Motor neuron (in vitro differentiated cells): ENCODE measurements around the gene CCDC197. TPM values are rescaled to one million over a fixed set of nuclear protein-coding genes. Genes with fewer than 3 reads are reported as not detected.

Experiments used
- ATAC-seq, 8 experiments: fragments of 200-7000 bp; cut with Tn5 transposase; replicated peaks in 6 of 8; 2 replicates each; pipeline ENCODE4 v1.8.0; 2021; ENCODE audit warnings: mild to moderate bottlenecking in 8 of 8, moderate library complexity in 8 of 8
- H3K27ac ChIP-seq, 2 donors: fragments of 250-450 bp; sonication (Bioruptor Pico); 2 replicates each; pipeline ENCODE4 v1.9.0; 2021; ENCODE audit warnings: antibody characterized with exemption in 2 of 2, mild to moderate bottlenecking in 2 of 2, moderate library complexity in 1 of 2
- H3K4me1 ChIP-seq, 2 donors: fragments of 250-450 bp; sonication (Bioruptor Pico); replicated peaks in 1 of 2; 2 replicates each; pipeline ENCODE4 v1.6.1; 2021; ENCODE audit warnings: antibody characterized with exemption in 2 of 2, mild to moderate bottlenecking in 2 of 2, moderate library complexity in 1 of 2
- H3K4me3 ChIP-seq, 5 donors: fragments of 250-450 bp; sonication (Bioruptor Pico); 2 replicates each; pipeline ENCODE4 v1.9.0; 2021; ENCODE audit warnings: antibody characterized with exemption in 5 of 5, mild to moderate bottlenecking in 5 of 5, moderate library complexity in 4 of 5
- WGBS, 10 experiments: fragments of 450-650 bp; shearing (Covaris generic); methylation state at CpG; one replicate each; pipeline ENCODE4 v1.0.0; 2022; 5-methylcytosine and 5-hydroxymethylcytosine counted together
- in situ Hi-C, 9 experiments: fragments of 400-800 bp; cut with MboI; loops; one replicate each; pipeline ENCODE4 v1.15.0; 2021; ENCODE audit warnings: low sequenced_read_pairs in 9 of 9, low pct_unique_long_range_greater_than_20kb in 2 of 9; ENCODE audit not compliant: unreplicated experiment in 9 of 9
- total RNA-seq, 8 experiments: library from RNA; unstranded; fragments of 300-600 nt; gene quantifications; 2 replicates each; pipeline versions ENCODE4 v1.2.3 to v1.2.4, GENCODE V29; 2022

CCDC197 gene
- total RNA-seq, 8 experiments from 2014 or later = 0.08 to 0.66 TPM; not detected in 6

GRCh38 chr14:94048691-94049624, 51.9 kb downstream of the CCDC197 start:
- Histone ChIP-seq H3K27ac (peak overlapping the region; percentile 15 to 25), H3K4me1 (peaks cover 14 to 34% of the 10 kb centered on the region in 2 donors), H3K4me3 (no peak overlapping the region)
- in situ Hi-C loops = no loop called here
- ATAC-seq = peak in 5 of 8 experiments; percentile 79 to 86 (median 84)
- 40 to 86% (median 75%) methylated on average over 1 to 7 of the region's 10 CpGs; no CpG with 5 or more reads in 3 of the 10 experiments for WGBS, 10 experiments

GRCh38 chr14:94049625-94050023, 52.5 kb downstream of the CCDC197 start:
- Histone ChIP-seq H3K4me1 (peaks cover 14 to 34% of the 10 kb centered on the region in 2 donors), H3K27ac (no peak overlapping the region), H3K4me3 (no peak overlapping the region)
- WGBS, 10 experiments = 100% methylated on average over 1 to 2 of the region's 2 CpGs; no CpG with 5 or more reads in 6 of the 10 experiments
- in situ Hi-C loops = no loop called here
- ATAC-seq = no peak

GRCh38 chr14:94050231-94050880, 53.3 kb downstream of the CCDC197 start:
- Histone ChIP-seq H3K27ac (no peak overlapping the region), H3K4me1 (peaks cover 14 to 34% of the 10 kb centered on the region in 2 donors), H3K4me3 (no peak overlapping the region)
- ATAC-seq = peak in 1 of 8 experiments; percentile 26
- WGBS, 10 experiments = 69 to 96% (median 79%) methylated on average over 2 to 5 of the region's 6 CpGs; no CpG with 5 or more reads in 5 of the 10 experiments
- in situ Hi-C loops = no loop called here

GRCh38 chr14:94051115-94051514, 54.0 kb downstream of the CCDC197 start:
- Histone ChIP-seq H3K4me1 (peaks cover 14 to 32% of the 10 kb centered on the region in 2 donors), H3K4me3 (no peak overlapping the region), H3K27ac (no peak overlapping the region)
- 13 to 82% (median 65%) methylated on average over 2 to 8 of the region's 9 CpGs; no CpG with 5 or more reads in 1 of the 10 experiments for WGBS, 10 experiments
- in situ Hi-C loops = no loop called here
- ATAC-seq = peak in 1 of 8 experiments; percentile 40

- ATAC-seq = peak in 1 of 8 experiments; percentile 11
- WGBS, 10 experiments = 47 to 100% (median 82%) methylated on average over 1 to 3 of the region's 3 CpGs; no CpG with 5 or more reads in 6 of the 10 experiments
- no peak overlapping the region for H3K27ac ChIP-seq
Observed at GRCh38 chr14:94051779-94052178, 54.7 kb downstream of the CCDC197 start.

GRCh38 chr14:94052199-94052598, 55.1 kb downstream of the CCDC197 start:
- 80 to 88% (median 88%) methylated on average over 1 of the region's 1 CpG; no CpG with 5 or more reads in 7 of the 10 experiments for WGBS, 10 experiments
- in situ Hi-C loops = no loop called here
- H3K4me3 ChIP-seq = no peak overlapping the region
- no peak overlapping the region for H3K27ac ChIP-seq
- ATAC-seq = peak in 3 of 8 experiments; percentile 36 to 77 (median 61)
- H3K4me1 ChIP-seq = peaks cover 14 to 29% of the 10 kb centered on the region in 2 donors

More at GRCh38 chr14:94051779-94052178, 54.7 kb downstream of the CCDC197 start:
- in situ Hi-C loops = no loop called here
- H3K4me1 ChIP-seq = peaks cover 14 to 29% of the 10 kb centered on the region in 2 donors
- no peak overlapping the region for H3K4me3 ChIP-seq

- ATAC-seq = no peak
- WGBS, 10 experiments = 67 to 93% (median 88%) methylated on average over 1 to 2 of the region's 4 CpGs; no CpG with 5 or more reads in 6 of the 10 experiments
- in situ Hi-C loops = no loop called here
- peaks cover 14 to 28% of the 10 kb centered on the region in 2 donors for H3K4me1 ChIP-seq
- no peak overlapping the region for H3K4me3 ChIP-seq
- H3K27ac ChIP-seq = no peak overlapping the region
Observed at GRCh38 chr14:94052662-94053061, 55.6 kb downstream of the CCDC197 start.

GRCh38 chr14:94054401-94054800, 57.3 kb downstream of the CCDC197 start:
- no peak overlapping the region for H3K27ac ChIP-seq
- peaks cover 4 to 13% of the 10 kb centered on the region in 2 donors for H3K4me1 ChIP-seq
- in situ Hi-C loops = no loop called here
- no peak for ATAC-seq
- 80 to 100% (median 100%) methylated on average over 1 of the region's 1 CpG; no CpG with 5 or more reads in 5 of the 10 experiments for WGBS, 10 experiments
- H3K4me3 ChIP-seq = no peak overlapping the region

GRCh38 chr14:94054936-94055335, 57.8 kb downstream of the CCDC197 start:
- 95 to 100% (median 100%) methylated on average over 2 to 7 of the region's 7 CpGs; no CpG with 5 or more reads in 5 of the 10 experiments for WGBS, 10 experiments

GRCh38 chr14:94056579-94057308, 59.6 kb downstream of the CCDC197 start:
- WGBS, 10 experiments = 60 to 100% (median 94%) methylated on average over 1 to 6 of the region's 6 CpGs
- Histone ChIP-seq H3K4me1 (peaks cover 0 to 2% of the 10 kb centered on the region in 2 donors), H3K27ac (no peak overlapping the region), H3K4me3 (no peak overlapping the region)
- in situ Hi-C loops = no loop called here
- ATAC-seq = peak in 1 of 8 experiments; percentile 45

More at GRCh38 chr14:94054936-94055335, 57.8 kb downstream of the CCDC197 start:
- no peak overlapping the region for H3K27ac ChIP-seq
- ATAC-seq = no peak
- peaks cover 0 to 12% of the 10 kb centered on the region in 2 donors for H3K4me1 ChIP-seq
- no peak overlapping the region for H3K4me3 ChIP-seq
- in situ Hi-C loops = no loop called here

GRCh38 chr14:94058128-94058673, 61.1 kb downstream of the CCDC197 start:
- Histone ChIP-seq H3K27ac (no peak overlapping the region), H3K4me3 (no peak overlapping the region), H3K4me1 (no peaks in the 10 kb centered on the region)
- in situ Hi-C loops = no loop called here
- WGBS, 10 experiments = 63 to 100% (median 75%) methylated on average over 1 of the region's 1 CpG; no CpG with 5 or more reads in 3 of the 10 experiments
- no peak for ATAC-seq
